ENCODE measurements around the gene CPNE4.

CPNE4 gene

GRCh38 chr3:131730581-131730980 is 304.2 kb downstream of the CPNE4 start:
- DNase-seq = no peak

- no peak for DNase-seq
These were observed 305.2 kb downstream of the CPNE4 start for GRCh38 chr3:131729643-131730017.

GRCh38 chr3:131728898-131729642 is 305.7 kb downstream of the CPNE4 start:
- DNase-seq = no peak

DNA sequence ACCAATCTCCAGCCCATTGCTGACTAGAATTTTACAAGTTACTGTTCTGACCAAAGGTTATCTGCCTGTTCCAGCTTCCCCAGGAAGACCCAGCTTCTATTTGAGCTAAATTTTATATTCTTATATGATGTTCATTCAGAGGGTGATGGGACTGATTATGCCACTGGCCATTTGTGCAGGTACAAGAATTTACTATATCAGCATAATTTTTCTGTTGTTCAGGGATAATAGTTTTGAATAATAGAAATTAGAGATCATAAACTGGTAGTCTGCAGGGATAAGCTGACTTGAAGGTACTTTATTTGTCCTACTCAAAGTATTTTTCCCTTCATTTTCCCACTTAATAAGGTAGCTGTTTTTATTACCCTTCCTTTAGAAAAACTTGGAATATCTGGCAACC is 309.4 kb downstream of the CPNE4 start:
- DNase-seq = no peak

DNA sequence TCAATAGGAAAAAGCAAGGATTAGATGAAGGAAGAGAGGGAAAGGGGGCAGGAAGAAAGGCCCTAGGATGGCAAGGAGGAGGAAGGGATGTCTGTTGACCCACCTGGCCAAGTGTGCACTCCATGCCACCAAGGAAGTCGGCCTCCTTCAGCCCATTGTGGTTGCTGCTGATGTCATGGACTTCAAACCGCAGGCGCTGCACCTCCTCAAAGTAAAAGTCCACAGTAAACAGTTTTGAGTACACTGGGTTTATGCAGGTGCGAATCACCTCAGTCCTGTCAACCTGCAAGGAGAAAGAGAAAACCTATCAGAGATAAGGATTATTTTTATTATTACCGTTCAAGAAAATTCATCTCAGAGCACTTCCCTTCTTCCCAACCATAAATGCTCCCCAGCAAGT is 311.5 kb downstream of the CPNE4 start:
- DNase-seq = no peak

DNA sequence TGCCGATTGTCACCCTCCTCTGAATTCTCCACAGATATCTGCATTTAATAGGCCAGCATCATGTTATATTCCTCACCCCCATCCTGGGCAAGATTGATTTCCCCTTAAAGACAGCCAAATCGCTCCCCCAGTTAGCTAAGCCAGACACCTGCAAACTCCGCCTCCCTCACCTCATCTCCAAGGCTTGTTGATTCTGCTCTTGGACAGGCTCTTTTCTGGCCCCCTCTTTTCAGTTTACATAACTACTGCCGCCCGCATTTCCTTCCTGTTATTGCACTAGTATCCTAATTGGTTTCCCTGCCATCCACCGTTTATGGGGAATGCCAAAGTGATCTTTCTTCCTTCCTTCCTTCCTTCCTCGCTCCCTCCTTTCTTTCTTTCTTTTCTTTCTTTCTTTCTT is 317.3 kb downstream of the CPNE4 start:
- DNase-seq = no peak

GRCh38 chr3:131716943-131717342 is 317.9 kb downstream of the CPNE4 start:
- DNase-seq = no peak

GRCh38 chr3:131716007-131716406 is 318.8 kb downstream of the CPNE4 start:
- no peak for DNase-seq

DNA sequence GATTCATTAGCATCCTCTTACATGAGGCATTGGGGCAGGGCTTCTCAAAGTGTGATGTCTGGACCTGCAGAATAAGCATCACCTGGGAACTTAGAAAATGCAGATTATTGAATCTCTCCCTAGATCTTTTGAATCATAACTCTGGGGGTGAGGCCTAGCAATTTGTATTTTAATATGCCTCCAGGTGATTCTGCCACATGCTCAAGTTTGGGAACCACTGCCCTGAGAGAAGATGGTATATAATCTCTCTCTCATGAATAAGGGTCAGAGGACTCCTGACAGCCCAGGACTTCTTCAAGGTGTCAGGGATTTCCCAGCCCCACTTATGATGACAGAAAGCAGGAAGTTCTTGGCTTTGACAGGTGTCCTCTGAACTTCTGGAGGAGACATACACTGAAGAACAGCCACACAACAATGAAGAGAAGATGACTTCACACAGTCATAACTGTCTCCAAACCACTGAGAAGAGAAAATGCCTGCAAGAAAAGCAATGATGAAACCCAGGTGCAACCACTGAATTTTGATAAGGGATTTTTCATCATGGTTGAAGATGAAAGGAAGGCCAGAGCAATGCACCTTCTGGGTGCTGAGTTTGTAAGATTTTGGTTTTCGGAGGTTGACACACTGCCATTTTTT is 320.1 kb downstream of the CPNE4 start:
- no peak for DNase-seq

DNA sequence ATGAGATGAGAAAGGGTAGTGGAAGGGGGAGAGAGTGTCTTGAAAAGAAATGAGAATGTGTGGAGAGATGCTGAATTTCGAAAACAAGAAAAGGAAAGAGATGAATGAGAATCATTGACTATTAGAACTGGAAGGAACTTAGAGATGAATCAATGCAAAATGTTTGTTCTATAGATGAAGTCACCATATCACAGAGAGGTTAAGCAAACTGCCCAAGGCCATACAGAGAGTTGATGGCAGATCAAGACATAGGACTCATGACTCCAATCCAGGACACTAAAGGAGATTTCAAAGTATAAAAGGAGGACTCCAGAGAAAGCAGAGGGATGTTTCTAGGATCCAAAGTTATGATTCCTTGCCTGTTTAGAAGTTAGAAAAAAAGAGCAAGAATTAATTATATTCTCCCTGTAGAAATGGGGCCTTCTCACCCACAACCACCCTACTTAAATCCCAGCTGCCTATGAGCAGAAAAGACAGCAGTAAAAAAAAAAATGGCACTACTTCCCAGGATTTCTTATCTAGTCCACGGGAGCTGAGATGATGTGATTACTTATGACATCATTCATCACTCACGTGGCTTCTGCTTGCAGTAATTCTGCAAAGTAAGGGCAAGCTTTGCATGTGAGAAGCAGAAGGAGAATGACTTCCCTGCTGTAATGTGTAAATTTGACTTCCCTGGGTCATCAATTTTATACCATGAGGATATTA is 321.2 kb downstream of the CPNE4 start:
- DNase-seq = no peak

DNA sequence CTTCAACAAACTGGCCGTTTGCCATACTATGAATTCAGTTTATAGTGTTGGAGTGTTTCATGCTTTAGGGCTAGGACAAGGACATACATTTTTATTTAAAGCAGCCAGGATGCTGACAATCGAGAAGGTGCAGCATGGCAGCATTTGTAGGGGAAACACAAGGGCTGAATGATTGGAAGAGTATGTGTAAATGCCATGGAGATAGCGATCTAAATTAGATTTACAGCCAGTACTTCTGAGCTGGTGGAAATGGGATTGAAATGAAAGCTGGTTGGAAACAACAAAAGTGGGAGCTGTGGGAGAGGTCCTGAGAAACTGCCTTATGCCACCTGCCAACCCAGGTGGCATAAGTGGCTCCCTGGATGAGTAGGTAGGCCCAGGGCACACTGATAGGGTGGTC is 322.2 kb downstream of the CPNE4 start:
- DNase-seq = no peak

GRCh38 chr3:131711114-131711768 is 323.6 kb downstream of the CPNE4 start:
- DNase-seq = no peak

DNA sequence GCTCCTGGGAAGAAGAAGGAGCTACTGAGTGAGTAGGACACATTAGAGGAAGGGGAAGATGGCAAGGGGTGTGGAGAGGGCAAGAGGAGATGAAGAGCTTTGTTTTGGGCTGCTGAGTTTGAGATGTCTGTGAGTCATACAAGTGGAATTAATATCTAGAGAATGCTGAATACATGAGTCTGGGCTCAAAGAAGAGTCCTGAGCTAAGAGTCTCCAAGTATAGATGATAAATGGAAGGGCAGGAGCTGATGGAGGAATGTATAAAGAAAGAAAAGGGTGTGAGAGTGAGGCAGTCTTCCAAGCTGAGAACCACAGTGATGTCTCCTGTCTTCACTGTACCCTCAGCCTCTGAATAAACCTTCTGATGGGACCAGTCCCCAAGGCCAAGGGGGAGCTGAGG is 326.6 kb downstream of the CPNE4 start:
- no peak for DNase-seq

DNA sequence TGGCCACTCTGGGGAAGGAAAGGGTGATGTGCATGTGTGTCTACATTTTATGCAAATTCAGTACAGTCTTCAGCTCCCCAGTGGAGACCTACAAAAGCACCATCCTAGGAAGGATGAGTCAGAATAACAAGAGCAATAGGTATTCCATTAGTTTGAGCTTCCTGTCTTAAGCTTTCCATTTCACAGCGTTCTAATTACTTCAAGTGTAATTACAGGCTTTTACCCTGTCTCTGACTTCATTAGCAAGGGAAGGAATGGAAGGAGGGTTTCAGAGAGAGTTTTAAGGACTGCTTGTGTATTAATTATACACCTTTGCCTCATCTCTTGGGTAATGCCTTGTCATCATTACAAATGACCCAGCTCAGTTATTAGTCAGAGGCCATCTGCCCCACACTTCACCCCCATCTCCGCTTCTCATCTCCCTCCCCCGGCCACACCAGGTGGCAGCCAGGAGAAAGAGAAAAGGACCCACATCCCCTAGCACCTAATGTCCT is 329.2 kb downstream of the CPNE4 start:
- no peak for DNase-seq

GRCh38 chr3:131705099-131705498 is 329.7 kb downstream of the CPNE4 start:
- no peak for DNase-seq

DNA sequence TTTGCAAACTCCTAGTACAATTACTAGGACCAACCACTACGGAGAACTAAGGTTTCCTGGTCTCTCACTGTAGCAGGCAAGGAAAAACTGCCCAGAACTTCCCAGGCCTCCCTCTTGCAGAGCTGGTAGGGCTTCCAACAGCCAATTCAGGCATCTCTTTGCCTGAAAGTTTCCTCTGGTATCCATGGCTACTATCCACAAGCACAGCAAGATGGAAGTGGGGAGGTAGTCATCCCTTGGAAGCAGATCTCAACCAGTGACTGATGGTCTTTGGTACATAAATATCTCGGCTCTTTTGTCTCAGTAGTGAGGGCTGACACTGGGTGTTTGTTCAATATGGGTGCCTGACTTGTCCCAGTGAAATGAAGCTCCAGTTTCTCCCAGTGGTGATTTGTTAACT is 330.7 kb downstream of the CPNE4 start:
- DNase-seq = no peak

- no peak for DNase-seq
These were observed 332.7 kb downstream of the CPNE4 start for GRCh38 chr3:131702146-131702545.

DNA sequence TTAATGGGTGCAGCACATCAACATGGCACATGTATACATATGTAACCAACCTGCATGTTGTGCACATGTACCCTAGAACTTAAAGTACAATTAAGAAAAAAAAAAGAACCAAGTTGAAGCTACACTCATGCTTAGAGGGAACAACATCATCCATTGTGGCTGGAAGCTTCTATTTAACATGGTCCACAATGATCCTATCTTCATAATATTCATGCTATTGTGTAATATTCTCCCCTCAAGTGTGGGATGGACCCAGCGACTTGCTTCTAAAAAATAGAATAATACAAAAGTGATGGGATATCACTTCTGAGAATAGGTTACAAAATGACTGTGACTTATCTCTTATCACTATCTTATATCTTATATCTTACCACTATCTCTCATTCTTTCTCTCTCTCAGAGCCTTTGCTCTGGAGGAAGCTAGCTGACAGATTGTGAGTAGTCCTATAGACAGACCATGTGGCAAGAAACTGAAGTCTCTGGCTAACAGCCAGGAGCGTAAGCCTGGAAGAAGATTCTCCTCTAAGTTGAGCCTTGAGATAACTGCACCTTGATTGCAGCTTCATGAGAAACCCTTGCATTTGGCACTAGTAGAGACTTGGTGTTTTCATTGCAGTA is 333.6 kb downstream of the CPNE4 start:
- no peak for DNase-seq

DNA sequence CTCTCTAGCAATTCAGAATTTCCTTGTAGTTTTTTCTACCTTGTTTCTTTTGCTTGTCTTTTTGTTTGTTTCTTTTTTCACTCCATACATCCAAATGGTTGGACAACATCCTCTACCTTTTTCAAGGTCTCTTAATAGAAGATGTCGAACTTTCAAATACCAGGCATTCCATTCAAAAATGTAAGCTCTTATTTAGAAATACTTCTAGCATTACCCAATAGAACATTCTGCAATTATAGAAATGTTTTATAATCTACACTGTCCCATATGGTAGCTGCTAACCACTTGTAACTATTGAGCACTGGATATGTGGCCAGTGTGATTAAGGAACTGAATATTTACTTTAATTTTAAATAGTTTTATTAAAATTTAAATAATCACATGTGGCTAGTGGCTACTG is 335.8 kb downstream of the CPNE4 start:
- no peak for DNase-seq

- no peak for DNase-seq
These were observed 340.4 kb downstream of the CPNE4 start for GRCh38 chr3:131694376-131694775.

DNA sequence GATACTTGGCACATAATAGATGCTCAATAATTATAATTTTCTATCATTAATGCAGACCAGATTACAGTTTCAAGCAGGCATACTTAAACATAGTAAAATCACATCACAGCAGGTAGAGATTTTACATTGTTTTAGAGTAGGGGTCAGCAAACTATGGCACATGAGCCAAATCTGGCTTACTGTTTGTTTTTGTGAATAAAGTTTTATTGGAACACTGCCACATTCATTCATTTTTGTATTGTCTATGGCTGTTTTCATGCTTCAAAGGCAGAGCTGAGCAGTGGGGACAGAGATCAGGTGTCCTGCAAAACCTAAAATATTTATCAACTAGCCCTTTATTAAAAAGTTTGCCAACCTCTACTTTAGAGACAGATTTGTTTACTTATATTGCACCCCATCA is 342.5 kb downstream of the CPNE4 start:
- DNase-seq = no peak

GRCh38 chr3:131690800-131691199 is 344.0 kb downstream of the CPNE4 start:
- no peak for DNase-seq

- no peak for DNase-seq
These were observed 346.4 kb downstream of the CPNE4 start for GRCh38 chr3:131688370-131688769.
